Hepatocyte (in vitro differentiated cells): ENCODE data around the gene DNAH12. TPM values are rescaled to one million over a fixed set of nuclear protein-coding genes. Genes with fewer than 3 reads are reported as not detected.

Experiments
- DNase-seq: peaks from one replicate; pipeline ENCODE4 v3.0.0-alpha.2; 2016; ENCODE audit warnings: low spot score
- H2AFZ ChIP-seq: fragments of 200-600 bp; sonication (generic); 2 replicates; pipeline ENCODE4 v1.6.0; 2016; ENCODE audit warnings: antibody characterized with exemption, mild to moderate bottlenecking
- H3K27ac ChIP-seq: fragments of 200-600 bp; sonication (generic); 2 replicates; pipeline ENCODE4 v1.5.1; 2016; ENCODE audit warnings: mild to moderate bottlenecking
- H3K27me3 ChIP-seq: fragments of 200-600 bp; sonication (generic); 2 replicates; pipeline ENCODE4 v1.6.1; 2016
- H3K36me3 ChIP-seq: fragments of 200-600 bp; sonication (generic); replicated peaks from 2 replicates; pipeline ENCODE4 v1.5.1; 2016; ENCODE audit warnings: low read depth; ENCODE audit not compliant: insufficient read depth
- H3K4me1 ChIP-seq: fragments of 200-600 bp; sonication (generic); 2 replicates; pipeline ENCODE4 v1.5.1; 2016; ENCODE audit warnings: mild to moderate bottlenecking, moderate library complexity; ENCODE audit not compliant: insufficient read depth
- H3K4me2 ChIP-seq: fragments of 200-600 bp; sonication (generic); 2 replicates; pipeline ENCODE4 v1.6.0; 2016
- H3K4me3 ChIP-seq: fragments of 200-600 bp; sonication (generic); 2 replicates; pipeline ENCODE4 v1.5.1; 2016; ENCODE audit warnings: mild to moderate bottlenecking
- H3K79me2 ChIP-seq: fragments of 200-600 bp; sonication (generic); 2 replicates; pipeline ENCODE4 v1.6.0; 2017; ENCODE audit warnings: mild to moderate bottlenecking
- H3K9me2 ChIP-seq: fragments of 200-600 bp; sonication (generic); replicated peaks from 2 replicates; pipeline ENCODE4 v1.6.0; 2017; ENCODE audit warnings: mild to moderate bottlenecking; ENCODE audit not compliant: insufficient read depth
- H3K9me3 ChIP-seq: fragments of 200-600 bp; sonication (generic); 2 replicates; pipeline ENCODE4 v1.5.1; 2016; ENCODE audit warnings: low read depth, mild to moderate bottlenecking
- H4K20me1 ChIP-seq: fragments of 200-600 bp; sonication (generic); 2 replicates; pipeline ENCODE4 v1.6.0; 2016; ENCODE audit warnings: mild to moderate bottlenecking; ENCODE audit not compliant: insufficient read depth, poor library complexity, severe bottlenecking
- EZH2 ChIP-seq: fragments of 200-600 bp; sonication (generic); IDR thresholded peaks from 2 replicates; pipeline ENCODE4 v1.6.1; 2016; ENCODE audit warnings: antibody characterized with exemption, mild to moderate bottlenecking, borderline replicate concordance
- EZH2phosphoT487 ChIP-seq: fragments of 200-600 bp; sonication (generic); IDR thresholded peaks from one replicate; pipeline ENCODE4 v1.6.1; 2018; ENCODE audit warnings: antibody characterized with exemption, mild to moderate bottlenecking, low read depth, moderate library complexity; ENCODE audit not compliant: unreplicated experiment, severe bottlenecking
- WGBS: methylation state at CpG from one replicate; pipeline ENCODE4 v1.1.6; 2016; ENCODE audit warnings: low lambda C conversion rate; ENCODE audit errors: missing lambda C conversion rate; 5-methylcytosine and 5-hydroxymethylcytosine counted together
- polyA plus RNA-seq: library from polyadenylated mRNA; unstranded; fragments of >200 nt; fragmentation: Nextera tagmentation; extraction: Ambion mirVana; gene quantifications from 2 replicates; pipeline ENCODE4 v1.2.1, GENCODE V29; 2016
- total RNA-seq: library from RNA; depleted of rRNA; stranded (reverse); fragments of >200 nt; gene quantifications from 2 replicates; pipeline ENCODE4 v1.2.3, GENCODE V29; 2014
- TF ChIP-seq, protein P1 (sequence below): fragments of 200-600 bp; sonication (generic); IDR thresholded peaks from 2 replicates; pipeline ENCODE4 v1.5.1; 2016; ENCODE audit warnings: antibody characterized with exemption, mild to moderate bottlenecking; ENCODE audit not compliant: poor library complexity

Gene DNAH12
- total and polyA plus RNA-seq, 2 experiments from 2014 or later, result 0.06 to 1.5 TPM

DNA sequence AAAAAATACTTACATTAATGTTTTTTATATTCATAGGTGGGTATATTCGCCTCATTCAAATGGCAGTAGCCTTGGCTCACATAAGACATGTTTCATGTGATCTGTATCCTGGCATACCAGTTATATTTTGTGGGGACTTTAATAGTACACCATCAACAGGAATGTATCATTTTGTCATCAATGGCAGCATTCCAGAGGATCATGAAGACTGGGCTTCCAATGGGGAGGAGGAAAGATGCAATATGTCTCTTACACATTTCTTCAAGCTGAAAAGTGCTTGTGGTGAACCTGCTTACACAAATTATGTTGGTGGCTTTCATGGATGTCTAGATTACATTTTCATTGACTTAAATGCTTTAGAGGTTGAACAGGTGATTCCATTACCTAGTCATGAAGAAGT is 15.4 kb upstream of the DNAH12 start:
- Histone ChIP-seq H3K4me3 (no peak overlapping the region), H3K79me2 (peaks cover 50% of the 10 kb centered on the region), H3K36me3 (peaks cover 3% of the 10 kb centered on the region), H3K4me2 (peak overlapping the region; percentile 98), H3K27me3 (no peaks in the 10 kb centered on the region), H3K9me3 (no peaks in the 10 kb centered on the region), H3K9me2 (no peaks in the 10 kb centered on the region), H3K27ac (no peak overlapping the region), H4K20me1 (peaks cover 3% of the 10 kb centered on the region), H2AFZ (no peak overlapping the region), H3K4me1 (peaks cover 5% of the 10 kb centered on the region)
- DNase-seq, result no peak
- TF ChIP-seq EZH2 (no peak), EZH2phosphoT487 (no peak)
- TF ChIP-seq, protein P1, sequence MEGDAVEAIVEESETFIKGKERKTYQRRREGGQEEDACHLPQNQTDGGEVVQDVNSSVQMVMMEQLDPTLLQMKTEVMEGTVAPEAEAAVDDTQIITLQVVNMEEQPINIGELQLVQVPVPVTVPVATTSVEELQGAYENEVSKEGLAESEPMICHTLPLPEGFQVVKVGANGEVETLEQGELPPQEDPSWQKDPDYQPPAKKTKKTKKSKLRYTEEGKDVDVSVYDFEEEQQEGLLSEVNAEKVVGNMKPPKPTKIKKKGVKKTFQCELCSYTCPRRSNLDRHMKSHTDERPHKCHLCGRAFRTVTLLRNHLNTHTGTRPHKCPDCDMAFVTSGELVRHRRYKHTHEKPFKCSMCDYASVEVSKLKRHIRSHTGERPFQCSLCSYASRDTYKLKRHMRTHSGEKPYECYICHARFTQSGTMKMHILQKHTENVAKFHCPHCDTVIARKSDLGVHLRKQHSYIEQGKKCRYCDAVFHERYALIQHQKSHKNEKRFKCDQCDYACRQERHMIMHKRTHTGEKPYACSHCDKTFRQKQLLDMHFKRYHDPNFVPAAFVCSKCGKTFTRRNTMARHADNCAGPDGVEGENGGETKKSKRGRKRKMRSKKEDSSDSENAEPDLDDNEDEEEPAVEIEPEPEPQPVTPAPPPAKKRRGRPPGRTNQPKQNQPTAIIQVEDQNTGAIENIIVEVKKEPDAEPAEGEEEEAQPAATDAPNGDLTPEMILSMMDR, result no peak
- WGBS, result 100% methylated on average over 1 of the region's 1 CpG

DNA sequence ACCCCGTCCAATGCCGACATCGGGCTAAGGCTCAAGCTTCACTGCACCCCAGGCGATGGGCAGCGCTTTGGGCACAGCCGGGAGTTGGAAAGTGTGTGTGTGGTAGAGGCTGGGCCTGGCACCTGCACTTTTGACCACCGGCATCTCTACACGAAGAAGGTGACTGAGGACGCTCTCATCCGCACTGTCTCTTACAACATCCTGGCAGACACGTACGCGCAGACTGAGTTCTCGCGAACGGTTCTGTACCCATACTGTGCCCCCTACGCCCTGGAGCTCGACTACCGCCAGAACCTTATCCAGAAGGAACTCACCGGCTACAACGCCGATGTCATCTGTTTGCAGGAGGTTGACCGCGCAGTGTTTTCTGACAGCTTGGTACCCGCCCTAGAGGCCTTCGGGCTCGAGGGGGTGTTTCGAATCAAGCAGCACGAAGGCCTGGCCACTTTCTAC is 13.0 kb upstream of the DNAH12 start:
- peaks cover 3% of the 10 kb centered on the region for H4K20me1 ChIP-seq
- H3K9me3 ChIP-seq, result no peaks in the 10 kb centered on the region
- WGBS, result 4% methylated on average over 29 of the region's 29 CpGs
- H3K79me2 ChIP-seq, result peaks cover 50% of the 10 kb centered on the region
- H2AFZ ChIP-seq, result peak overlapping the region; percentile 97
- H3K4me3 ChIP-seq, result peak overlapping the region; percentile 77
- H3K4me1 ChIP-seq, result peaks cover 5% of the 10 kb centered on the region
- no peaks in the 10 kb centered on the region for H3K27me3 ChIP-seq
- H3K9me2 ChIP-seq, result no peaks in the 10 kb centered on the region
- peak overlapping the region; percentile 98 for H3K4me2 ChIP-seq
- H3K36me3 ChIP-seq, result peaks cover 3% of the 10 kb centered on the region
- TF ChIP-seq, protein P1, result no peak
- TF ChIP-seq EZH2 (no peak), EZH2phosphoT487 (no peak)
- DNase-seq, result peak; percentile 40
- H3K27ac ChIP-seq, result peak overlapping the region; percentile 90

DNA sequence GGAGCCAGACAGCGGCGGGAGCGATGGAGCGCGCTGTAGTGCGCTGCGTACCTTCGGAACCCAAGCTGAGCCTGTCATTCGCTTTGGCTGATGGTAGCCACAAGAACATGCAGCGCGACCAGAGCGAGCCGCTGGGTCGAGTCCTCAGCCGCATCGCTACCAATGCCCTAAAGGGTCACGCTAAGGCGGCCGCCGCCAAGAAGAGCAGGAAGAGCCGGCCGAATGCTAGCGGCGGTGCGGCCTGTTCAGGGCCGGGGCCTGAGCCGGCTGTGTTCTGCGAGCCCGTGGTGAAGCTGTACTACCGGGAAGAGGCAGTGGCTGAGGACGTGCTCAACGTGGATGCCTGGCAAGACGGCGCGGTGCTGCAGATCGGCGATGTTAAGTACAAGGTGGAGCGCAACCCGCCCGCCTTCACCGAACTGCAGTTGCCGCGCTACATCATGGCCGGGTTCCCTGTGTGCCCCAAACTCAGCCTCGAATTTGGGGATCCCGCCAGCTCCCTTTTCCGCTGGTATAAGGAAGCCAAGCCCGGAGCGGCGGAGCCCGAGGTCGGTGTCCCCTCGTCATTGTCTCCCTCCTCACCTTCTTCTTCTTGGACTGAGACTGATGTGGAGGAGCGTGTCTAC is 12.4 kb upstream of the DNAH12 start:
- Histone ChIP-seq H3K9me3 (no peaks in the 10 kb centered on the region), H3K27me3 (no peaks in the 10 kb centered on the region), H2AFZ (peak overlapping the region; percentile 97), H3K36me3 (peaks cover 3% of the 10 kb centered on the region), H3K4me2 (peak overlapping the region; percentile 98), H3K9me2 (no peaks in the 10 kb centered on the region), H3K4me3 (peak overlapping the region; percentile 77), H3K4me1 (peaks cover 5% of the 10 kb centered on the region), H3K79me2 (peaks cover 48% of the 10 kb centered on the region), H3K27ac (peak overlapping the region; percentile 90), H4K20me1 (peaks cover 3% of the 10 kb centered on the region)
- whole genome bisulfite sequencing, result 5% methylated on average over 54 of the region's 54 CpGs
- peak; percentile 50 for DNase-seq
- no peak for TF ChIP-seq EZH2

DNA sequence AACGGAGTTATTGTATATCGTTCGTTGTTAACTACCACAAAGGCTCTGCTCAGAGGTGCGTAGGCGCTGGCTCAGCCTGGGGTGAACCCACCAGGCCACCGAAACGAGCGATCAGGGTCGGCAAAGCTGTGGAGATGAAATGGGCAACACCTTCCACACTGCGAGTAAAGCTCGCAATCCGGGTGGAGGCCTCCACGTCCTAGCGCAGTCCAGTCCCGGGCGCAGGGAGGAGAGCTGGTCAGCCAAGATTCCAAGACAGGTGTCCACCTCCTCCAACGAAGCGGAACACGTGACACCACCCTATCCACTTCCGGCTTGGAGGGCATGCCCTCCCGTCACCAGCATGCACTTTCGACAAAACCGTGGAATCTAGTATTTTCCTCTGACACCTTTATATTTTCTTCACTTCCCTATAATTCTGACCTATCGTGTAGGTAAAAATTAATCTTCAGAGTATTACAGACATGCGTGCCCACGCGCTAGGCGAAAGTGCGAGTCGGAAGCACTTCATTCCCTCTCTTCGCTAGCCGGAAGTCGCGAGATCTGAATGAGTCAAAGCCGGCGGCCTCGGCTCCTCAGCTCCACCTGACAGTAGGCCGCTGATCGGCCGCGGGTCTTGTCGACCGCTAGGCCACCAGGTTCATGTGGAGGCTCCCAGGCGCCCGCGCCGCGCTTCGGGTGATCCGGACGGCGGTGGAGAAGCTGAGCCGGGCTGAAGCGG is 11.8 kb upstream of the DNAH12 start, which contains the start of gene PDE12:
PDE12 (plus strand) TSS at position 537 of the 721 bp plus-strand sequence; CDS start at position 643, 106 bp downstream.
- Histone ChIP-seq H4K20me1 (peaks cover 3% of the 10 kb centered on the region), H3K4me1 (peaks cover 5% of the 10 kb centered on the region), H3K27me3 (no peaks in the 10 kb centered on the region), H3K27ac (peak within 1 kb of the TSS; percentile 90), H2AFZ (peak within 1 kb of the TSS; percentile 97), H3K79me2 (peaks cover 42% of the 10 kb centered on the region), H3K4me2 (peak within 1 kb of the TSS; percentile 98), H3K36me3 (peaks cover 3% of the 10 kb centered on the region), H3K9me3 (no peaks in the 10 kb centered on the region), H3K9me2 (no peaks in the 10 kb centered on the region), H3K4me3 (peak within 1 kb of the TSS; percentile 77)
- no peak for TF ChIP-seq EZH2phosphoT487
- TF ChIP-seq, protein P1, result no peak
- no peak for TF ChIP-seq EZH2
- peak; percentile 92 for DNase-seq
- WGBS, result 25% methylated on average over 54 of the region's 54 CpGs
